ENCODE results near the gene SYCE1L.

SYCE1L gene

DNA sequence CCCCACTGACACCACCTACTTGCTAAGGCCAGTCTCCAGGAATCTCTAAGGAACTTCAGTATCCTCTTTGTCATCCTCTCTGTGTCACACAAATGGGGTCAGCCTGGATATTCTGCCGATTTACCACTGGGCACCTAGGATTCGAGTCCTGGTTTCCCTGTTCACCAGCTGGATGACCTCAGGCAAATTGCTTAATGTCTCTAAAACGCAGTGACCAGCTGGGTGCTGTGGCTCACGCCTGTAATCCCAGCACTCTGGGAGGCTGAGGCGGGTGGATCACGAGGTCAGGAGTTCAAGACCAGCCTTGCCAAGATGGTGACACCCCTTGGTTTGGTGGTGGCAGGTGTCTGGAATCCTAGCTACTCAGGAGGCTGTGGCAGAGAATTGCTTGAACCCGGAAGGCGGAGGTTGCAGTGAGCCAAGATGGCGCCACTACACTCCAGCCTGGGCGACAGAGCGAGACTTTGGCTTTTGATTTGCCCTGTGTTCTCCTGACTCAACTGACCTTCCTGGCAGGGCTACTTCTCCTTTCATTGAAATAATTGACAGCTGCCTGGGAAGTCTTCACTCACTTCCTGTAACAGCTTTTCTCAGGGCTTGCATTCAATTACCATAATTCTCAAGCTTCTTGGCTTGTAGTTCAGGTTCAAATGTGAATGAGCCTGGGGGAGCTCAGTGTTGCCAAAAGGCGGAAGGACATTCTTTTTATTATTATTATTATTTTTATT, 15.4 kb downstream of the SYCE1L start:
- TF ChIP-seq, protein P1, sequence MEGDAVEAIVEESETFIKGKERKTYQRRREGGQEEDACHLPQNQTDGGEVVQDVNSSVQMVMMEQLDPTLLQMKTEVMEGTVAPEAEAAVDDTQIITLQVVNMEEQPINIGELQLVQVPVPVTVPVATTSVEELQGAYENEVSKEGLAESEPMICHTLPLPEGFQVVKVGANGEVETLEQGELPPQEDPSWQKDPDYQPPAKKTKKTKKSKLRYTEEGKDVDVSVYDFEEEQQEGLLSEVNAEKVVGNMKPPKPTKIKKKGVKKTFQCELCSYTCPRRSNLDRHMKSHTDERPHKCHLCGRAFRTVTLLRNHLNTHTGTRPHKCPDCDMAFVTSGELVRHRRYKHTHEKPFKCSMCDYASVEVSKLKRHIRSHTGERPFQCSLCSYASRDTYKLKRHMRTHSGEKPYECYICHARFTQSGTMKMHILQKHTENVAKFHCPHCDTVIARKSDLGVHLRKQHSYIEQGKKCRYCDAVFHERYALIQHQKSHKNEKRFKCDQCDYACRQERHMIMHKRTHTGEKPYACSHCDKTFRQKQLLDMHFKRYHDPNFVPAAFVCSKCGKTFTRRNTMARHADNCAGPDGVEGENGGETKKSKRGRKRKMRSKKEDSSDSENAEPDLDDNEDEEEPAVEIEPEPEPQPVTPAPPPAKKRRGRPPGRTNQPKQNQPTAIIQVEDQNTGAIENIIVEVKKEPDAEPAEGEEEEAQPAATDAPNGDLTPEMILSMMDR (IDR thresholded peaks at IDR 0.05; ENCODE audit: low read length), result no peak
- TF ChIP-seq EZH2 (IDR thresholded peaks at IDR 0.05; ENCODE audit: borderline replicate concordance, low read length), result no peak
- H2AFZ ChIP-seq (ENCODE audit: low read length), result no peak overlapping the region
- no peaks in the 10 kb centered on the region for H3K27me3 ChIP-seq (ENCODE audit: insufficient read depth, low read length)
- H3F3A ChIP-seq (ENCODE audit: insufficient read depth, low read length), result no peaks in the 10 kb centered on the region
- peaks cover 5% of the 10 kb centered on the region for H3K4me1 ChIP-seq (ENCODE audit: insufficient read depth, low read length, severe bottlenecking)
- no peaks in the 10 kb centered on the region for H3K9me3 ChIP-seq (ENCODE audit: low read length)
- no peaks in the 10 kb centered on the region for H4K20me1 ChIP-seq (ENCODE audit: insufficient read depth, low read length)
- no peaks in the 10 kb centered on the region for H3K79me2 ChIP-seq (ENCODE audit: insufficient read depth, low read length)
- H3K27ac ChIP-seq (ENCODE audit: low read depth, low read length, poor library complexity, severe bottlenecking), result no peak overlapping the region
- no peaks in the 10 kb centered on the region for H3K36me3 ChIP-seq (ENCODE audit: insufficient read depth, low read length)
- H3K4me2 ChIP-seq (ENCODE audit: low read length), result no peak overlapping the region
- H3K9ac ChIP-seq (ENCODE audit: low read length), result no peak overlapping the region
- no peaks in the 10 kb centered on the region for H3K9me2 ChIP-seq (ENCODE audit: low read depth, low read length)
- no peak overlapping the region for H3K4me3 ChIP-seq (ENCODE audit: low read depth, low read length, poor library complexity, severe bottlenecking)

DNA sequence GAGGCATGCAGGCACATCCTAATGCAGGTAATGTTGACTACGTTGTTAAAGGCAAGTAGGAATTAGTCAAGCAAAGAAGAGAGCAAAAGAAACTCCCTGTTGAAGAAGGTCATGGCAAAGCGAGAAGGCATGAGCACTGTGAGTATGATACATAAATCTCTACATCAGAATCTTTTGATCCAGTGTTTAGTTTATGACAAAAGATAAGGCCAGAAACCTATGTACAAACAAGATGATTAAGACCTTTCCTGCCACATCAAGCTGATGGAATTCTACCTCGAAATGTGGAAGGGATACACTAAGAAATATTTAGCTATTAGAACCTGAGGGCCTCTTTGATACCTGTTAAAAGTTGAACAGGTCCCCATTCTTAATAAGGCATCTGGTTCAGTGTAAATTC, 20.2 kb downstream of the SYCE1L start:
- Histone ChIP-seq H3K79me2 (ENCODE audit: insufficient read depth, low read length) (no peaks in the 10 kb centered on the region), H3K9me3 (ENCODE audit: low read length) (no peaks in the 10 kb centered on the region), H4K20me1 (ENCODE audit: insufficient read depth, low read length) (no peaks in the 10 kb centered on the region), H3F3A (ENCODE audit: insufficient read depth, low read length) (no peaks in the 10 kb centered on the region), H3K9ac (ENCODE audit: low read length) (no peak overlapping the region), H3K9me2 (ENCODE audit: low read depth, low read length) (no peaks in the 10 kb centered on the region), H3K36me3 (ENCODE audit: insufficient read depth, low read length) (no peaks in the 10 kb centered on the region), H3K4me1 (ENCODE audit: insufficient read depth, low read length, severe bottlenecking) (no peaks in the 10 kb centered on the region), H3K4me3 (ENCODE audit: low read depth, low read length, poor library complexity, severe bottlenecking) (no peak overlapping the region), H3K27ac (ENCODE audit: low read depth, low read length, poor library complexity, severe bottlenecking) (no peak overlapping the region), H3K4me2 (ENCODE audit: low read length) (no peak overlapping the region), H3K27me3 (ENCODE audit: insufficient read depth, low read length) (no peaks in the 10 kb centered on the region), H2AFZ (ENCODE audit: low read length) (no peak overlapping the region)
- TF ChIP-seq, protein P1 (IDR thresholded peaks at IDR 0.05; ENCODE audit: low read length), result no peak
- TF ChIP-seq EZH2 (IDR thresholded peaks at IDR 0.05; ENCODE audit: borderline replicate concordance, low read length), result no peak

DNA sequence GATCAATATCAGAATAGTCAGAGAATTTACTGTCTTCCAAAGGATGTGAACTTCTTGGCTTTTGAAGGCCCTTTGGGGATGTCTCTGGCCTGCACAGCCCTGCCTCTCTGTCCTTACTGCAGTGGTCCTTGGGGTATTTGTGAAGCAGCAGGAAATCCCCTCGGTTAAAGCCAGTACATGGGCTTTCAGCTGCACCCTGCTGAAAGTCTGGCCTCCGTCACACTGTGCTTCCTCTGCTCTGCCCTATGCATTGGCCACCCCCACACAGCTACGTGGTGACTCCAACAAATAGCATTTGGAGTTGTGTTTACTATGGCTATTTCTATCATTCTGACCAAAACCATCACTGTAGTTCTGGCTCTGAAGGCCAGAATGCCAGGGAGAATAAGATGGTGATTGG, 21.2 kb downstream of the SYCE1L start:
- H3K4me2 ChIP-seq (ENCODE audit: low read length), result no peak overlapping the region
- H2AFZ ChIP-seq (ENCODE audit: low read length), result no peak overlapping the region
- no peaks in the 10 kb centered on the region for H3F3A ChIP-seq (ENCODE audit: insufficient read depth, low read length)
- H3K36me3 ChIP-seq (ENCODE audit: insufficient read depth, low read length), result no peaks in the 10 kb centered on the region
- H3K9me3 ChIP-seq (ENCODE audit: low read length), result no peaks in the 10 kb centered on the region
- no peaks in the 10 kb centered on the region for H3K9me2 ChIP-seq (ENCODE audit: low read depth, low read length)
- H3K9ac ChIP-seq (ENCODE audit: low read length), result no peak overlapping the region
- no peak overlapping the region for H3K27ac ChIP-seq (ENCODE audit: low read depth, low read length, poor library complexity, severe bottlenecking)
- H3K27me3 ChIP-seq (ENCODE audit: insufficient read depth, low read length), result no peaks in the 10 kb centered on the region
- no peaks in the 10 kb centered on the region for H3K79me2 ChIP-seq (ENCODE audit: insufficient read depth, low read length)
- H4K20me1 ChIP-seq (ENCODE audit: insufficient read depth, low read length), result no peaks in the 10 kb centered on the region
- H3K4me3 ChIP-seq (ENCODE audit: low read depth, low read length, poor library complexity, severe bottlenecking), result no peak overlapping the region
- TF ChIP-seq, protein P1 (IDR thresholded peaks at IDR 0.05; ENCODE audit: low read length), result no peak
- TF ChIP-seq EZH2 (IDR thresholded peaks at IDR 0.05; ENCODE audit: borderline replicate concordance, low read length), result no peak
- H3K4me1 ChIP-seq (ENCODE audit: insufficient read depth, low read length, severe bottlenecking), result no peaks in the 10 kb centered on the region

All from OCI-LY1 (cell line).